ENCODE data around the gene MIEF1.
A peak's percentile ranks its signal among the peaks of the same experiment; 100 is the strongest.

The MIEF1 gene

DNA sequence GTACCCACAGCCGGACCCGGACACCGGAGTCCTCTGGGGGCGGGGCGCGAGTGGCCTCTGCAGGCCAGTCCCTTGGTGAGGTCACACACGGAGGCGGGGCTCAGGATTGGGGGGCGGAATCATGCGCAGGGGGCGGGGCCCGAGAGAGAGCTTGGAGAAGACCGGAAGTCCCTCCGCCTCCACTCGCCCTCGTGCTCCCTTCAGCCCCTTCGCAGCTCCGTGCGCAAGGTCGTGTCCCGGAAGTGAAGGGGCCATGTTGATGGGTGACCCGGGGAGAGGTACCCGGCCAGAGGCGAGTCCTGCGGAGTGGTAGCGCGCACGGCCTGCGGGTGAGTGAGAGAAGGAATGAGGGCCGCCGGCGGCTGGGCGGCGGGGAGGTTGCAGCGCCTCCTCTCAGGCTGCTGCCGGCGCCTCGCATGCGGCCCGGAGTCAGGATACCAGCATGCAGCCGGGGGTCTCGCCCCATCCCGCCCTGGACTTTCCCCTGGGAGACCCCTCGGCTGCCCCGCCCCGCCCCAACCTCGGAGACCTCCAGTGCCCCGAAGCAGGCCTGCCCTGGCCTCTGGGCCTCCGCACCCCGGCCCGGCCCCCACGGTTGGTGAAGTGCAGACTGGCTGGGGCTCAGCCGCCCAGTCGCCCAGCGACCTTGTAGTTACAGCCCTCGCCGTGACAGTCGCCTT lies at the start of gene MIEF1:
Gene MIEF1, plus strand, starts transcription at position 182 of the 680 bp plus-strand sequence. CDS start 9,005 bp downstream, outside the sequence.
- FAIRE-seq: peak; percentile 84

DNA sequence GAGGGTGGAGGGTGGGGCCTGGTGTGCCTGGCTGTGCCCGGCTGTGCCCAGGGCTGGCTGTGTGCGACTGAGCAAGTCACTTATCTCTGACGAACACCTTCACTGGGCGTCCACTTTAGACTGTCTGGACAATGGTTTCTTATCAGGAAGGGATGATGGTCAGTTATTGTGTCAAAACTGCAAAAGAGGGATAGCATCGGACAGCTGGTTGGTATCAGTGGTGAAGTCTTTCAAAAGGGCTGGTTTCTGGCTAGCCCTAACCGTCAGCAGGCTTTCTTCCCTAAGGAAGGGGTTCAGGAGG lies 49.4 kb upstream of the MIEF1 start:
- FAIRE-seq: no peak

DNA sequence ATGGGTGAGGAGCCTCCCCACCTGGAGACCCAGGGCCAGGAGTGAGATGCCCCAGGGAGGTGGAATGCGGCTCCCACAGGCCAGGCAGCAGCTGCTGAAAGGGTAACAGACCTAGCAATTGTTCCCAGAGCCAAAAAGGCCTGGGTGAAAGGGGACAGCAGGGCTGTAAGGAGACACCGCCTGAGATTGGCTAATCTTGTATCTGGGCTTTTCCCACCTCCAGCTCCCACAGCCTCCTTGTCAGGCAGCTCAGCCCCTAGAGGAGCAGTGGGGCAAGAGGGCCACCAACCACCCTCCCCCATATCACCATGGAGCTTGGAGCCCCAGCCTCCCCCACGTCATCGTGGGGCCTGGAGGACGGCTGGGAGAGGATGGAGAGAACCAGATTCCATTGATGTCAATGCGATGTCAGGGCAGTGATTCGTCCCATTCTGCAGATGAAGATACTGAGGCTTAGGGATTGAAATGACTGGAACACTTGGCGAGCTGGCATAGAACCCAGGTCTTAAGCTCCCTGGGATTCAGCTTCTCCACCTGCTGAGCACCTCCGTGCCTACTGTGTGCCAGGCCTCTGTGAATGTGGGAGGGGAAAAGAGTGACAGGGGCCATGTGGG lies 48.2 kb upstream of the MIEF1 start:
- FAIRE-seq: no peak

DNA sequence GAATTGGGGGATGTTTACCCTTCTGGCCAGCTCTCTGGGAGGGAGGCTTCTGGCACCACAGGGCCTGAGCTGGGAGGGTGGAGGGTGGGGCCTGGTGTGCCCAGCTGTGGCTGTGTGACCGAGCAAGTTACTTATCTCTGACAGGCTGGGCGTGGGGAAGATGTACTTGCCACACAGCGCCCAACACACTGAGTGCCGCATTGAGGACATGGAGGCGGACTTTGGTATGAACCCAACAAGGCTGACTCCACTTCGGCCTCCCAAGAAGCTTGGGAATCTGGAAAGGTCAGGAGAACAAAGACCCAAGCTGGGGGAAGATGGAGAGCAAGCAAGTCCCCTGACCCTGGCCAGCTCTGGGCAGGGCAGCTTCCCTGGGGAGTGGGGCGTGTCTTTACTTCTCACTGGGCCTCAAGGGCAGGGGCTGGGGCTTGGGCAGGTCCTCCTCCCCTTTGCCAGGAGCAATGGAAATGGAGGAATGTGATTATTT lies 47.7 kb upstream of the MIEF1 start:
- no peak for FAIRE-seq

DNA sequence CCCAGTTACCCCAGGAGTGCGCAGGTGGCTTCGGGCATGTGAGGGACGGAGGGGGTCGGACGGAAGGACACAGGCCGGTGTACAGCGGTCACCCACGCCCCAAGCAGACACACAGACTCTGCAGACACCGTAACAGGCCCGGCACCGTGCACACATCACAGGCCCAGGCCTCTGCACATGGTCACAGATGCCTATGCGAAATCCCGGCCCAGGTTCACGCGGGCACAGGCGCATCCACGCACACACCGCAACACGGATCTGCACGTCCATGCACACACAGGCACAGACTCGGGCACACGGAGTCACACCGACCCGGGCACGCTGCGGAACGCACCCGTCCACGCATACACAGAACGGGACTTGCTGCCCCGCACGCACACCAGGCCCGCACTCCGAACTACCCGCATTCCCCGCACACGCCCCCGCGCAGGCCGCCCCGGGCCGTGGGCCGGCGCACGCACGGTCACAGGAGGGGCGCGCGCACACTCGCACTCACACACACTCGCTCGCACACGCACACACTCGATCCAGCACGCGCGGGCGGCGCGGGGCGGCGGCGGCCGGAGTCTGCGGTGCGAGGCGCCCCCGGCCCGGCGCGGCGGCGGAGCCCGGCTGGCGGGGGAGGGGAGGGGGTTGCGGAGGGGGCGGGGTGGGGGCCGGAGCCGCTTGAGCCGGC lies 45.4 kb upstream of the MIEF1 start, which contains the start of gene MGAT3:
Gene MGAT3, plus strand, starts transcription at position 491 of the 676 bp plus-strand sequence. CDS start 30,336 bp downstream, outside the sequence.
- FAIRE-seq: no peak

DNA sequence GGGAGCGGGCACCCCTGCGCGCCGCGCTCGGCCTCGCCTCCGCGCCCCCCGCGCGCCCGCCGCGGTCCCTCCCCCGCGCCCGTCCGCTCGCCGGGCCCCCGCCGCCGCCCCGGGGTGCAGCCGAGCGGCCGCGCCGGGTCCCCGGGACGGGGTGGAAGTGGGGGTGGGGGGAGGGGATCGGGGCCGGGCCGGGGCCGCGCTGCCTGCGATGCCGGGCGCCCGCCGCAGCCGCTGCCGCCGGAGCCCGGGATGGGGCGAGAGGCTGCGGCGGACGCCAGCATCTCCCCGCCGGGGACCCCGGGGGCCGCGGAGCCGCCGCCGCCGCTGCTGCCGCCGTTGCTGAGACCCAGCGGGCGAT lies 44.9 kb upstream of the MIEF1 start:
- no peak for FAIRE-seq

DNA sequence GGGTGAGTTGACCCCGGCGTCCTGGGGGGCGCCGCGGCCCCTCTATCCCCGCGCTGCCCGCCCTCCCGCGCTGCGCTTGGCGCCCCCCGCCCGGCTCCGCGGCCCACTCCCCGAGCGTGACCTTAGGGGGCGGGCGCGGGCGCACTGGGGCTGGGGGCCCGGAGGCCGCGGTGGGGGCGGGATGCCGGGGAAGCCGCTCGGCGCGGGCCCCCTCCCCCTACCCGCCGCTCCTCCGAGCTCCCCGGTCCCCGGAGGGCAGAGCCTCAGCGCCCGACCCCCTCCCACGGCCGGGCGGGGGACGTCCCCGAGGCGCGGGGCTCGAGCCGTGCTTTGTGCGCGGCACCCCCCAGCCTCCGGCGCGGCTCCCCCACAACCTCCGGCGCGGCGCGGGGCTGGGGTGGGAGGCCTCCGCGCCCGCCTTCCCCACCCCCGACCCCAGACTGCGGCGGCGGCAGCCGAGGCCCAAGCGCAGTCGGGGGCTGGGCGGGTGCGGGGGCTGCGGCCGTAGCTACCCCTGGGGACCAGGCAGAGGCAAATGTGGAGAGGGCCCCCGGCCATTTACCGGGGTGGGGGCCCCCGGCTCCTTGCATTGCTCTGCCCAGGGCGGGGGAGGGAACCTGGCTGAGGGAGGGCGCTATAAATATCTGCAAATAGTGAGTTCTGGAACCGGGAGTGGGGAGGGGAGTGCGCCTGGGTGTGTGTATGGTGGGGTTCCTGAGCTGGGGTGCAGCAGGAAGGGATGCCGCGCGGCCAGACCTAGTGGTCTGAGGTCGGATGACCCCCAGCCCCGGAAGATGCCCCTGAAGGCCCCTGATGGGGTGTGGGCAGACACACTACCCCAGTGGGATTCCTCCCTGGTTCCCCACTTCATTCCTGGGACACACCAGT lies 44.3 kb upstream of the MIEF1 start:
- no peak for FAIRE-seq

DNA sequence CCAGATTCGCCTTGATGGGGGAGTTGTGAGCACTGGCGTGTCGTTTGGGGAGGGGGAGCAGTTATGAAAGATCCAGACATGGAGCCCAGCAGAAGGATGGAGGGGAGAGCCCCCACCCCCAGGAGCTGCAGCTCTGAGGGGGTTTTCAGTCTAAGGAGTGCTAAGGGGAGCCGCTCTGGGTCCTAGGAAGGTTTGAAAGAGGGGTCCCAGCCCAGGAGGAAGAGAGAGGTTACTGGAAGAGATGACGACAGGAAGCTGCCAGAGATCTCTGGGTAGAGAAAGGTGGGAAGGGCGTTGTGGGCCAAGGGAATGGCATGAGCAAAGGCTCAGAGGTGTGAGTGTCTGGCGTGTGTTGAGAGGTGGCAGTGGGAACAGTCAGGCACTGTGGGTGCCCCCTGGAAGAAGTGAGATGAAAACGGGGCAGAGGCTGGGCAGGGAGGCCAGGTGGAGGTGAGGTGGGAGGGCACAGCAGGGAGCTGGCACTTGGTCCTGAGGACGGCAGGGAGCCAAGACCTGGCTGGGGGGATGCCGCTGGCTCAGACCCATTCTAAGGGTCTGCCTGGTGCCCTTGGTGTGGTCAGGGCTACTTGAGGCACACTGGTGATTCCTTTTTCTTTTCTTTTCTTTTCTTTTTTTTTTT lies 43.5 kb upstream of the MIEF1 start:
- FAIRE-seq: no peak

DNA sequence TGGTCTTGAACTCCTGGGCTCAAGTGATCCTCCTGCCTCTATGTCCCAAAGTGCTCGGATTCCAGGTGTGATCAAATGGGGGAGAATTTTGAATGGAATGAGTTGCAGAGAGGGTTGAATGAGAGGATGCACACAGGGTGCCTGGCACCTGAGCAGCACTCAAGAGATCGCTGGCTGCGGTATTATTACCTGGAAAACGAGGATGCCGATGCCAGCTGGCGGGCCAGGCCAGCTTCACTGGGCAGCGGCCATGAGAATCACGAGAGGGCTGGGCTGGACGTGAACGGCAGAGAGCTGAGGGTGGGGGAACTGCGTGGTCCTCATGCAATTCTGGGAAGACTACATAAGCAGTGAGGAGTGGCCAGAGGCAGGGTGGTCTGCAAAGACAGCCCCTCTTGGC lies 42.4 kb upstream of the MIEF1 start:
- FAIRE-seq: no peak

DNA sequence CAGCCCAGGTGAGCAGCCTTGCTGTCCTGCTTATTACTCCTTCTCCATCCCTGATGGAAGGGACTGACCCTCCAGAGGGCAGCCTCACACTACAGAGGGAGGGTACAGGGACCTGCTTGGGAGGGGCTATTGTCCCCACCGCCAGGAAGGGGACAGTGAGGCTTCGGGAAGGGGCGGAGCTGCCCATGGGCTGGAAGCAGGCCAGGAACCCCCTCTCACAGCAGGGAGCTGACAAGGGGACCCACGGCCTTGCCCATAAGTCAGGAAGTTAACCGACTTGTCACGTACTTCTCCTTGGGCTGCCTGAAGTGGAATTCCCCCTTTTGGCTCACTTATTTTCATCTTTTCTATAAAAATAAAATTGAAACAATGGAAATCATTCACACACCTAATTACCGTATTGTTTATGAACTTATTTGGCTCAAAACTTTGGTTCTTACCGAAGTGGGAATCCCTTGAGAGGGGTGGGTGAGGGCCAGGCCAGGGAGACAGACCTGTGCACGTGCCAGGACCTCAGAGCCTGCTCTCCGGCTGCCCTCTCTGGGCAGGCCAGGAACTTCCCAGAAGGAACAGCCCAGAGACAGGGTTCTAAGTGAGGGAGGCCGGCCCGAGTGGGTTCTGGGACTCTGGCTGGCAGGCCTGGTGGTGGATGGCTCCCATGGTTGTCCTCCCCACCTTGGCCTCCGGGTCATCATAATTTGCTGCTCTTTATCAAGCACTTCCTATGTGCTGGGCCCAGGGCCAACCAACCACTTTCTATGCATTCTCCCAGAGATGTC lies 39.5 kb upstream of the MIEF1 start:
- no peak for FAIRE-seq

DNA sequence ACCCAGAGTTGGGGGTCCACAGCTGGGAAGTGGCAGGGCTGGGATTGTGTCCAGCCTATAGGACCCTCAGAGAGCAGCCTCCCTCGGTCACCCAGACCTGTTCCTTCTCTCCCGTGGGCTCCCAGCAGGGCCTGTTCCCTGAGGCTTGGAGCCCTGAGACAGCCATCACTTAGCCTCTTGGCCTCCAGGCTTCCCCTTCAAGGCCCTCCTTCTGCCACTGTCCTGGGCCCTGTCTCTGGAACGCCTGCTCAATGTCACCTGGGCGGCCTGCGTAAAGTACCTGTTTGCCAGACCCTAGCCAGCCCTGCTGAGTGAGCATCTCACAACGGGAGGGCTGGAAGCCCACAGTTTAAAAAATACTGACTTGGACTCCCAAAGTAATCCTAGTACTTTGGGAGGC lies 38.8 kb upstream of the MIEF1 start:
- no peak for FAIRE-seq

DNA sequence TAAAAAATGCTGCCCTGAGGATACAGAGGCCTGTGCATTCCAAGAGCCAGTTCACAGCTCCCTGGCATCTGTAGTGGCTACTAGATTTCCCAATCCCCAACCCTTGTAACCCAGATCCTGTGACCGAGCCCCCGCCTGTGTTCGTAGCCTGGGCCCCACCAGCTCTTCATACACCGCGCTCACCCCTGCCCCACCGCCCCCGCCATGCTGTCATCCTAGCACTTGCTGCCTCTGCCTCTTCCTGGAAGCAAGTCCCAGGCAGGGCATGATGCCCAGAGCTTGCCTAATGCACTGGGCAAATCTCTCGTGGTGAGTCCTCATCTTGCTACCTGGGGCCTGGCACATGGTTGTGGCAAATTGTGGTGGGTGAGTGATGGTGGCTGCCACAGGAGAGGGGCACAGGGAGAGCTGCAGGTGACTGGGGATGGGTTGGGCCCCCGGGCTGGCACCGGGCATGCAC lies 38.1 kb upstream of the MIEF1 start:
- FAIRE-seq: no peak

DNA sequence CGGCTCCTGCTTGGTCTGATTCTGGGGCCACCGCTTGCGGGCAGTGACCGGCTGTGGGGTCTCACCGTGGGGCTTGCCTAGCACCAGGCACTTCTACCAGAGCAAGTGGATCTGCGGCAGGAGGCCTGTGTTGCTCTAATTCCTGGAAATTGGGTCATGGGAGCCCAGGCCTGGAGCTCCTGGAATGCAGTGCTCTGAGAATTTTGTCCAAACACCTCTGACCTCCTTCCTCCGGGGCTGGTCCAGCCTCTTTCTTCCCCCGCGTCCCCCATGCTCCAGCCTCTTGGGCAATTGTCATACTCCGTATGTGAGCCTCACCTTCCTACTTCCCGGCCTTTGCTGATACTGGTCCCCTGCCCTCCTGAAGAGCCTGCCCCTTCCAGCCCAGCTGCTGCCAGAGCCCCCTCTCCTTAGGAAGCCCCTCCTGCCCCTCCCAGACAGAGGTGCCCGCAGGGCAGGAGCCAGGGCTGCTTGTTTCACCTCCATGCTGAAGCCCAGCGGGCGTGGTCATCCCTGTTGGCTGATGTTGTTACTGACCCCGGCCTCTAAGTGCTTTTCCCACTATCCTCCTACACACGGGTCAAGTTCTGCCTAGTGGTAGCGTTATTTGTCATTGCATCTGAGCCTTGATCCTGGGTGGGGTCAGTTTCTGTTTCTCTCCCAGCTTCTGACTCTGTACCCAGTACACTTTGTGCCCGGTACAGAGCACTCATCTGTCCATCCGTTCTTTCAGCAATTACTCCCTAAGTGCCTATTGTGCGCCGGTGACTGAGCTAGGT lies 35.7 kb upstream of the MIEF1 start:
- FAIRE-seq: no peak

DNA sequence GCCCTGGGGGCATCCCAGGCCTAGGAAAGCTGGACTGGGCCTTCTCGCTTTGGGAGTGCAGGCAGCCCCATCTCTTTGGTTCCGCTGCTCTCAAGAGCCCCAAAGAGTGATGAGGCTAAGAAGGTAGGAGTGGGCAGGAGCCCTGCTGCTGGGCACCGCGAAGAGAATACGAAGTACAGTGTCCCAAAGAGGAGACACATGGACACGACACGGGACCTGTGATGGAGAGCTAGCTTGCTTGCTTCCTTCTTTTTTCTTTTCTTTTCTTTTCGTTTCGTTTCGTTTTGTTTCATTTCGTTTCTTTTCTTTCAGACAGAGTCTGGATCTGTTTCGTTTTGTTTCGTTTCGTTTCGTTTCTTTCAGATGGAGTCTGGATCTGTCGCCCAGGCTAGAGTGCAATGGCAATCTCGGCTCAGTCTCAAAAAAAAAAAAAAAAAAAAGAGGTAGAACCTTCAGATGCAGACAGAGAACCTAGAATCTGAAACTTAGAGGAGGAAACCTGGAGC lies 34.6 kb upstream of the MIEF1 start:
- FAIRE-seq: no peak

DNA sequence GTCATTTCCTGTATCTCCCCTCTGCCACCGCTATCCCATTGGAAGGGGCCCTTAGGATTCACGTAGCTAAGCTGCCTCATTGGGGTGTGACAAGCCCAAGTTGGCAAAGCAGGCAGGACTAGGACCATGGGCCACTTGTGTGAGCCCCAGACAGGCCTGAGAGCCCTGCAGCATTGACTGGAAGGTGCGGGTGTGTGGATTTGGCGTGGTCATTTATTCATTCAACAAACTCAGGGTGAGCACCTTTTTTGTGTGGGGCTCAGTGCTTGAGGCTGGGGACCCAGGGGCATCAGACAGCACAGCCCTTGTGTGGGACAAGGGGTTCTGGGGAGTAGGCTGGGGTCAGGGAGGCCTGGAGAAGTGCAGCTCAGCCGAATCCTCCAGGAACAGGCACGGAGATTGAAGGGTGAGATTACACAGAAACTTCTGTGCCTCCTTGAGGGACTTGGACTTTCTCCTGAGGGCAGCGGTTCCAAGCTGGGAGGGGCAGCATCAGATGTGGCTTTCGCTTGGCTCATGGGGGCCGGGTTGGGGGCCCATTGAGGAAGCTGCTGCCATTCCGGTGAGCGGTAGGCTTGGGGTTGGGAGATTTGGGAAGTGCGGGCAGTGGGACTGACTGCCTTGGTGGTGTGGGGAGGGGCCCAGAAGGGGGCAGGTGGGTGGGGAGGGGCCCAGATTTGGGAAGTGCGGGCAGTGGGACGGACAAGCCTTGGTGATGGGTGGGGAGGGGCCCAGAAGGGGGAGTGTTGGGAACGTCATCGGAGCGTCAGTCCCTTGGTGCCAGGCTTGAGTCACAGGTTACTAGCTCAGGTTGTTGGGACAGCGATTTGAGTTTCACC lies 33.4 kb upstream of the MIEF1 start:
- FAIRE-seq: no peak

DNA sequence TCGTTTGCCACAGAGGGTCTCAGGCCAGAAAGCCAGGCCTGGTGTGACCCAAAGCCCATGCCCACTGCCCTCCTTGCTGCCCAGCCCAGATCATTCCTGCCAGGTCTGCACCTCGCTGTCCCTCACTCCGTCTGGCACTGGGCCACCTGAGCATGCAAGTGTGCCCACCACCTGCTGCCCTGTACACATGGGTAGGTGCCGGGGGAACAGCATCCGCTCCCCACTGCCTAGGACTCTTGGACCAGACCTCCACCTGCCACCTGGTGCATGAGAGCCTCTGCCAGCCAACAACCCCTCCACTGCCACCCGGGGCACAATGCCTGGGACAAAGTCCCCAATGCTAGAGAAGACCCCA lies 32.8 kb upstream of the MIEF1 start:
- FAIRE-seq: no peak

DNA sequence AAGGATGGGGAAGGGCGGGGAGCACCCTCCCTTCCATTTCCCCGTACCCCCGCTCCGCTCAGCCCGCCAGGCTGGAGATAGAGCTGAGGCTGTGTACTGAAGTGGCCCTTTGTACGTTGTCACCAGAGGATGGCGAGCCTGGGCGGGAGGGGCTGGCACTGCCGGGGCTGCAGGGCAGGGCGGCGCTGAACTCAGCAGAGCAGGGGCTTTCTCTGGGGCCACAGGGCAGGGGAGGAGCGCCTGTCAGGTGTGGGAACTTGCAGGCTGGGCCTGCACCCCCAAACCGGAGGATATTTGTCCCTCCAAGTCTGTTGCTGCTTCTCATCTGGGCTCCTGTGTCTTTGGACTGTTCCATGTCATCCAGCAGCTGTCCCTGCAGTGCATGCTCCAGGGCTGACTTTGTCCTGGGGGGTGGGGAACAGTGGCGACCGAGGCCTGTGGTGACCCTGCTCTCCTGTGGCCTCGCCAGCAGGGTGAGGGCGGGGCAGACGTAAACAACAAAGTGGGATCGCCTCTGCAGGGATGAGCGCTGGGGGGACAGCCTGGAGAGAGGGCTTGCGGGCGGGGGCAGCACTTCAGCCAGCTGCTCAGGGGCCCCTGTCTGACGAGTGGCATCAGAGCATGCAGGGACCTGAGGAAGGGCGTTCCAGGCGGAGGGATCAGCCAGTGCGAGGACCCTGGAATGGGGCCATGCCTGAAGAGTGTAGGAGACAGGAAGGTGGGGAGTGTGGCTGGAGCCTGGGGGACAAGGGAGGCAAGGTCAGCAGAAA lies 32.2 kb upstream of the MIEF1 start:
- no peak for FAIRE-seq

DNA sequence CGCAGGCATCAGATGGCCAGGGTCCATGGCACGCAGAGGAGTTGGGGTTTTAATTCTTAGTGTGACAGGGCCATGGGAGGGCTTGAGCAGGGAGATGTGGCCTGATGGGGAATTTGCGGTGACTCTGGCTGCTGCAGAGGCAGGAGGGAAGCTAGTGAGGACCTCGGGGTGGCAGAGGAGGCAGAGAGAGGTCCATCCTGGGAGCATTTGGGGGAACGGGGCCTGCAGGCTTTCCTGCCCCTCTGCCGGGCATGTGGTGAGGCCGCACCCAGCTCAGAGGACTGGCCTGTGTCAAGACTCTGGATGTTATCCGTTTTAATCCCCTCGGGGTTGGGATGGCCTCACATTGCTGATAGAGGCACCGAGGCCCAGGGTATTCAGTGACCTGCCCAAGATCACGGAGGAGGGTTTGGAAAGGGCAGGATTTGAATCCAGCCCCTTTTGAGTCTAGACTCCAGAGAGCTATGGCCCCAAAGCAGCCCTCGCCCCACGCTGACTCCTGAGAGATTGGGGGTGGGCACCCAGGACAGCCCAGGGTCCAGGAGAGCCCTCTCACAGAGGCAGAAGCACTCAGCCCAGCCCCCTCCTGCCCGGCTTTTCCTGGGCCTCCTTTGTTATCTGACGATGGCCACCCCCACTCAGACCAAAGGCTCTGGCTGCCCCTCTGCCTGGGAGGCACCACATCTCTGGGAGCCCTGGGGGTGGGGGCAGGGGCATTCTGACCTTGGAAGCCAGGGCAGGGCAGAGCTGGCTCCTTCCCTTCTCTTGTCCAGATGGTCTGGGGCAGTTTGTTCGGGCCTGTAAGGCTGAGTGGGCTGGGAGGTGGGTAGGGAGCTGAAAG lies 31.4 kb upstream of the MIEF1 start:
- no peak for FAIRE-seq
